Large intestine (tissue), 3 donors: ENCODE results near the gene ADAMTSL5. TPM values are rescaled to one million over a fixed set of nuclear protein-coding genes. Genes with fewer than 3 reads are reported as not detected.
A peak's percentile ranks its signal among the peaks of the same experiment; 100 is the strongest.

Experiments used
- DNase-seq, 2 donors: peaks; one replicate each; pipeline versions ENCODE4 v3.0.0 to v3.0.0-alpha.2; 2013
- H3K27ac ChIP-seq: one replicate; pipeline ENCODE4 v1.5.1; 2013; ENCODE audit warnings: low read length
- H3K27me3 ChIP-seq: 2 replicates; pipeline ENCODE4 v1.6.1; 2013; ENCODE audit warnings: low read length; ENCODE audit not compliant: control insufficient read depth, insufficient read depth
- H3K36me3 ChIP-seq: 2 replicates; pipeline ENCODE4 v1.6.1; 2013; ENCODE audit warnings: low read length; ENCODE audit not compliant: control insufficient read depth, insufficient read depth
- H3K4me1 ChIP-seq: one replicate; pipeline ENCODE4 v1.6.1; 2013; ENCODE audit warnings: low read length; ENCODE audit not compliant: control insufficient read depth, insufficient read depth
- H3K4me3 ChIP-seq: one replicate; pipeline ENCODE4 v1.5.1; 2013; ENCODE audit warnings: low read length
- H3K9me3 ChIP-seq: one replicate; pipeline ENCODE4 v1.6.1; 2013; ENCODE audit warnings: mild to moderate bottlenecking, low read depth, low read length, moderate library complexity; ENCODE audit not compliant: control insufficient read depth
- WGBS: methylation state at CpG from one replicate; pipeline ENCODE4 v1.1.5; 2013; ENCODE audit warnings: low lambda C conversion rate; ENCODE audit not compliant: insufficient coverage; 5-methylcytosine and 5-hydroxymethylcytosine counted together
- polyA plus RNA-seq: library from polyadenylated mRNA; unstranded; fragments of 120-200 nt; gene quantifications from one replicate; pipeline ENCODE4 v1.2.1, GENCODE V29; 2013

The ADAMTSL5 gene
- polyA plus RNA-seq, 1 donor: 24.9 TPM

DNA sequence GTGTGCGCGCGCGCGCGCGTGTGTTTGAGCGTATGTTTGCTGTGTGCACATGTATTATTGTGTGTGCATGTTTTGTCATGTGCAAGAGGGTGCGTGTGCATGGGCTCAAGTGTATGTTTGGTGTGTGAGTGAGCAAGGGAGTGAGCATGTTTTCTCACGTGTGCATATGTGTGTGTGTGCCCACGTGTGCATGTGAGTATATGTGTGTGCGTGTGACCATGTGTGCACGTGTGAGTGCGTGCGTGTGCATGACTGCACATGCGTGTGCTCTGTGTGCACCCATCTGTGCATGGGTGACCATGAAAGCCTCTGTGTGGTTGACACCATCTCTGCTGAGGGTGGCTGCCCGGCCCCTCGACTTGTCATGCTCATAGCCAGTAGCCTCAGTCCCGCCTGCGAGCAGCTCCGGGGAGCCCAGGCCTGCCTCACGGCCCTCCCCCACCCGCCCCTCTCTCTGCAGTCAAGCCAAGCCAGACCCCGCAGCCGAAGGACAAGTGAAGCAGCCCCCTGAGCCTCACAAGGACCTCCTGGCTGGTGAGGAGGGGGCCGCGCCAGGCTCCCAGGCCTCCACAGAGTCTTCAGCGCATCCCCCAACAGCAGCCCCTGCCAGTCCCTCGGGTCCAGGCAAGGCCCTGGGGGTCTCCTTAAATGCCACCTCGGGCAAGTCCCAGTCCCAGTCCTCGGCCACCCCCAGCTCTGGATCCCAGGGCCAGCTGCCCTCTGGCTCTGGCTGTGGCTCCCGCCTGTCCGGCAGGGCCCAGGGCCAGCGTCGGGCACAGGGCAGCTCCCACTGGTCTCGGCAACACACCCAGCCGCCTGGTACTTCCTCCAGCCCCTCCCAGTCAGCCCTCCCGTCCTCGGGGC lies 15.9 kb downstream of the ADAMTSL5 start:
- no CpG with 5 or more reads among the region's 39 CpGs for WGBS
- H3K4me3 ChIP-seq: no peak overlapping the region
- DNase-seq: no peak
- peaks cover 64% of the 10 kb centered on the region for H3K4me1 ChIP-seq
- H3K9me3 ChIP-seq: peaks cover 34% of the 10 kb centered on the region
- peaks cover 11% of the 10 kb centered on the region for H3K36me3 ChIP-seq
- no peaks in the 10 kb centered on the region for H3K27me3 ChIP-seq
- peak overlapping the region; percentile 17 for H3K27ac ChIP-seq

DNA sequence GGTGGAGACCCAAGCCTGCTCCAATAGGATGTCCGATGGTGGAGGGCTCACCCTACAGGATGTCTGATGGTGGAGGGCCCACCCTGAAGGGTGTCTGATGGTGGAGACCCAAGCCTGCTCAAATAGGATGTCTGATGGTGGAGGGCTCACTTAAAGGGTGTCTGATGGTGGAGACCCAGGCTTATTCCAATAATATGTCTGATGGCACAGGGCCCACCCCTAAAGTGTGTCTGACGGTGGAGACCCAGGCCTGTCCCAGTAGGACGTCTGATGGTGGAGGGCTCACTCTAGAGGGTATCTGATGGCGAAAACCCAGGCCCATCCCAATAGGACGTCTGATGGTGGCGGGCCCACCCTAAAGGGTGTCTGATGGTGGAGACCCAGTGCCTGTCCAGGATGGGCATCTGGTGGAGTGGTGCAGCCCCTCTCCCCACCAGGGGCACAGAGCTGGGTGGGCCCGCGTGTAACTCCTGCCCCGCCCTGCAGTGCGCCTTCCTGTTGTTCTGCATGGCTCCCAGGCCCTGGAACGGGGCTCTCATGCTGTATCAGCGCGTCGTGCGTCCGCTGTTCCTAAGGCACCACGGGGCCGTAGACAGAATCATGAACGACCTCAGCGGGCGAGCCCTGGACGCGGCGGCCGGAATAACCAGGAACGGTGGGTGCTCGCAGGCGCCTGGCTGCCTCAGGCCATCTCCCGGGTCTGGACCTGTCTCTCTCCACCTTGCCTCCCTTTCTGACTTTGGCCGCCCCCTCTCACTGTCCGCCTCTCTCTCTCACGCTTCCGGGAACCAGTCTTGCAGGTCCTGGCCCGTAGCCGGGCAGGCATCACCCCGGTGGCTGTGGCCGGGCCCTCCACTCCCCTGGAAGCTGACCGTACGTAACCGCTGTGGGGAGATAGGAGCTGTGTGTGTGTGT lies 16.8 kb downstream of the ADAMTSL5 start:
- H3K4me1 ChIP-seq: peaks cover 56% of the 10 kb centered on the region
- DNase-seq: no peak
- no peak overlapping the region for H3K4me3 ChIP-seq
- peaks cover 5% of the 10 kb centered on the region for H3K27me3 ChIP-seq
- peaks cover 11% of the 10 kb centered on the region for H3K36me3 ChIP-seq
- no peak overlapping the region for H3K27ac ChIP-seq
- peaks cover 34% of the 10 kb centered on the region for H3K9me3 ChIP-seq
- WGBS: no CpG with 5 or more reads among the region's 40 CpGs

DNA sequence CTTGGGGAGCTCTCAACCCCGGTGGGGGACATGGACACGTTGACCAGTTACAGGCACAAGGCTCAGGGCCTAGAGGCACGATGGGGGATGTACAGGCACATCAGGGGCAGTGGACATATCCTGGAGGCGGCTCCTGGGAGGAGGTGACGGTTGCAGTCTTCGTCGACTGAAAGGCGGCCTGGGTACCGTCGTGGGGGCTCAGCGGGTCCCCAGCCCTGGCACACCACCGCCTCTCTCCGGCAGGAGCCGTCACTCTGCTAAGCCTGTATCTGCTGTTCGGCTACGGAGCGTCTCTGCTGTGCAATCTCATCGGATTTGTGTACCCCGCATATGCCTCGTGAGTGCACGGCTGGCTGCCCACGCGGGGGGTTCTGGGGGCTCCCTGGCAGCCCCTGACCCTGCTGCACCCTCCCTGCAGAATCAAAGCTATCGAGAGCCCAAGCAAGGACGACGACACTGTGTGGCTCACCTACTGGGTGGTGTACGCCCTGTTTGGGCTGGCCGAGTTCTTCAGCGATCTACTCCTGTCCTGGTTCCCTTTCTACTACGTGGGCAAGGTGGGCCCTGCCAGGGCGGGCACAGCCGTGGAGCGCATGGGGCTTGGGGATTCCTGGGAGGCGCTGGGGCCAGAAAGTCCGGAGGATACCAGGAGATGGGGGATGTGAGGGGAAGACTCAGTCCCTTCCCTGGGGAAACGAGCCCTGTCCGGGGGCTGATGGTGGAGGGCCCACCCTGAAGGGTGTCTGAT lies 17.6 kb downstream of the ADAMTSL5 start:
- Histone ChIP-seq H3K27me3 (peaks cover 5% of the 10 kb centered on the region), H3K9me3 (peaks cover 29% of the 10 kb centered on the region), H3K27ac (peak overlapping the region; percentile 27), H3K36me3 (peaks cover 11% of the 10 kb centered on the region), H3K4me1 (peaks cover 55% of the 10 kb centered on the region), H3K4me3 (no peak overlapping the region)
- no CpG with 5 or more reads among the region's 37 CpGs for WGBS
- no peak for DNase-seq

DNA sequence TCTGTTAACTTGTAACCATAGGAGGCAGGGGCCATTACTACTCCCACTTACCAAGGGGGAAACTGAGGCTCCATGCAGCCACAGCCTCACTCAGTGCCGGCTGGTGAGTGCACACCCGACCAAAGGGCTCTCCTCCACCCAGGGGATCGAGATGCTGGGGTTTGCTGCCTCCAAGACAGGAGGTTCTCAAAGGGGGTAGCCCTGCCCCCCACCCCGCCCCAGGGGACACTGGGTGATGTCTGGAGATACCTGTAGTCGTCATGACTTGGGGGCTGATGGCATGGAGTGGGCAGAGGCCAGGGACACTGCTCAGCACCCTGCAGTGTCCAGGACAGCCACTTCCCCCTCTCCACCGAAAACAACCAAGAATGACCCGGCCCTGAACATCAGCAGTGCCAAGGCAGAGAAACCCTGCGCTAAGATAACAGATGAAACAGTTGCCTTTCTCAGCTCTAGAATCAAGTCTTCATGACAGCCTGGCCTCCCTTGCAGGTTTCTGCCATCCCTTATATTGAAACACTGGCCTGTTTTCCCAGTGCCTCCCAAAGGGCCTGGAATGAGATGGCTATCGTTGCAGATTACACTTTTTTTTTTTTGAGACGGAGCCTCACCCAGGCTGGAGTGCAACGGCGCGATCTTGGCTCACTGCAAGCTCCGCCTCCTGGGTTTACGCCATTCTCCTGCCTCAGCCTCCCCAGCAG lies 18.6 kb downstream of the ADAMTSL5 start:
- Histone ChIP-seq H3K9me3 (peaks cover 20% of the 10 kb centered on the region), H3K36me3 (peaks cover 11% of the 10 kb centered on the region), H3K27me3 (peaks cover 5% of the 10 kb centered on the region), H3K4me1 (peaks cover 63% of the 10 kb centered on the region), H3K4me3 (no peak overlapping the region), H3K27ac (peak overlapping the region; percentile 83)
- WGBS: no CpG with 5 or more reads among the region's 15 CpGs
- no peak for DNase-seq

DNA sequence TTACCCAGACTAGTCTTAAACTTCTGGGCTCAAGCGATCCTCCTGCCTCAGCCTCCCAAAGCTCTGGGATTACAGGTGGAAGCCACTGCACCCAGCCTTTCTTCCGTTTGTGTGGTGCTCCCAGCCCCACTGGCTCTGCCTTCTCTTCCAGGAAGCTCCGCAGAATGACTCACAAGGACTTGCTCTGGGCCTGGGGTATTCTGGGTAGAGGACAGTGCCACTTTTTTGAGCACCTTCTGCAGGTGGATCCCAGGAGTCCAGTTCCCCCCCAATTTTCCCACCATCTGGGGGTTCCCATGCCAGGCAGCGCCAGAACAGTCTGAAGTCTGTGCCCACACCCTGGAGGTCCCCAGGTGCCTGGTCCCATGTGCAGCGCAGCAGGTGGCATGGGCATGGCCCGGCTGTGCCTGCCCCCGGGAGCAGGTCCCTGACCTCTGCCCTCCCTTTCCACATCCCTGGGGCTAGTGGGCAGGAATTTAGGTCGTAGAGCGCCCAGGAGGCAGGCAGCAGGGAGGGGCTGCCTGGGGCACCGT lies 20.3 kb downstream of the ADAMTSL5 start:
- peak overlapping the region; percentile 83 for H3K27ac ChIP-seq
- H3K27me3 ChIP-seq: peaks cover 5% of the 10 kb centered on the region
- DNase-seq: peak in 1 of 2 donors; percentile 82
- H3K4me1 ChIP-seq: peaks cover 56% of the 10 kb centered on the region
- no CpG with 5 or more reads among the region's 10 CpGs for WGBS
- H3K4me3 ChIP-seq: peak overlapping the region; percentile 92
- H3K9me3 ChIP-seq: peaks cover 18% of the 10 kb centered on the region
- H3K36me3 ChIP-seq: peaks cover 7% of the 10 kb centered on the region

DNA sequence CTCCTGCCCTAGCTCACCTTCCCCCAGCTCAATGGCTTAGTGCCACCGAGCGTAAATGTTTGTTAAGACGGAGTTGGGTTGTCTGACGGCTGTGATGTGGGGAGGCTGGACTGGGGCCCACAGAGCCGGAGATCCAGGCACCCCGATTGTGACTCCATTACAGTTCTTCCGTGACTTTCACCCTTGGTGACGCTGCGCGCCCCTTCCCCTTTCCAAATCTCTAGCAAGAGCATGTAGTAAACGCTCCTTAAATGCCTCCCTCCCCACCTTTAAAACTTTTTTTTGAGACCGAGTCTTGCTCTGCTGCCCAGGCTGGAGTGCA lies 21.0 kb downstream of the ADAMTSL5 start:
- H3K4me1 ChIP-seq: peaks cover 49% of the 10 kb centered on the region
- H3K27me3 ChIP-seq: peaks cover 5% of the 10 kb centered on the region
- H3K27ac ChIP-seq: peak overlapping the region; percentile 83
- peaks cover 4% of the 10 kb centered on the region for H3K36me3 ChIP-seq
- WGBS: no CpG with 5 or more reads among the region's 12 CpGs
- DNase-seq: peak in 1 of 2 donors; percentile 43
- H3K9me3 ChIP-seq: peaks cover 12% of the 10 kb centered on the region
- peak overlapping the region; percentile 92 for H3K4me3 ChIP-seq

DNA sequence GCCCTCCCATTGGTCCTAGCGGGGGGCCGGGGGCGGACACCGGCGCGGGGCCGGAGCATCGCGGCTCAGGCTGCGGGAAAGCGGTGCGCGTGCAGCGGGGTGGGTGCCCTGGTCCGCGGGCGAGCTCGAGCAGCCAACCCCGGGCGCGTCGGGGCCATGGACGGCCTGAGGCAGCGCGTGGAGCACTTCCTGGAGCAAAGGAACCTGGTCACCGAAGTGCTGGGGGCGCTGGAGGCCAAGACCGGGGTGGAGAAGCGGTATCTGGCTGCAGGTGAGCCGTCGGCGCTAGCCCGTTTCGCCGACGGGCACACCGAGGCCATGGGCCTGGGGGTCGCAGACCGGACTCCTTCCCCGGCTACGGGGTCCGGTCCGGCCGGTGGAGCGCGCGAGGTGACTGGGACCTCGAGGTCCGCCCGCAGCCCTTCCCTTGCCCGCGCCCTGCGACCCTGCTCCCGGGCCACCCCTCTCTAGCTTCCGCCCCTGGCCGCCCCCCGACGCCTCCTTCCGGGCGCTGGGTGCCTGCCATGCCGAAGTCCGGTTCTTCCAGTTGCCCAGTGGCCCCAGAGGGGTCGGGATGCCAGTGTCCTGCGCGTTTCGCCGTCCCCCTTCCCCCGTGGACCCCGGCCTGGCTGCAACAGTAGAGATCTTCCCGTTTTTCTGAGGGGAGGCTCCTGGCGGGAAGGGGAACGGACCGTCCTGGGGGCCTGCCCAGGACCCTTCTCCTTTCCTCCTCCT lies 21.5 kb downstream of the ADAMTSL5 start, which contains the start of gene REEP6:
TSS of gene REEP6 (plus strand) at position 68 of the 735 bp plus-strand sequence. CDS start at position 157, 89 bp downstream.
- Histone ChIP-seq H3K27me3 (peaks cover 5% of the 10 kb centered on the region), H3K4me3 (peak within 1 kb of the TSS; percentile 92), H3K36me3 (peaks cover 4% of the 10 kb centered on the region), H3K27ac (peak within 1 kb of the TSS; percentile 83), H3K4me1 (peaks cover 44% of the 10 kb centered on the region), H3K9me3 (peaks cover 11% of the 10 kb centered on the region)
- WGBS: no CpG with 5 or more reads among the region's 73 CpGs
- DNase-seq: no peak

DNA sequence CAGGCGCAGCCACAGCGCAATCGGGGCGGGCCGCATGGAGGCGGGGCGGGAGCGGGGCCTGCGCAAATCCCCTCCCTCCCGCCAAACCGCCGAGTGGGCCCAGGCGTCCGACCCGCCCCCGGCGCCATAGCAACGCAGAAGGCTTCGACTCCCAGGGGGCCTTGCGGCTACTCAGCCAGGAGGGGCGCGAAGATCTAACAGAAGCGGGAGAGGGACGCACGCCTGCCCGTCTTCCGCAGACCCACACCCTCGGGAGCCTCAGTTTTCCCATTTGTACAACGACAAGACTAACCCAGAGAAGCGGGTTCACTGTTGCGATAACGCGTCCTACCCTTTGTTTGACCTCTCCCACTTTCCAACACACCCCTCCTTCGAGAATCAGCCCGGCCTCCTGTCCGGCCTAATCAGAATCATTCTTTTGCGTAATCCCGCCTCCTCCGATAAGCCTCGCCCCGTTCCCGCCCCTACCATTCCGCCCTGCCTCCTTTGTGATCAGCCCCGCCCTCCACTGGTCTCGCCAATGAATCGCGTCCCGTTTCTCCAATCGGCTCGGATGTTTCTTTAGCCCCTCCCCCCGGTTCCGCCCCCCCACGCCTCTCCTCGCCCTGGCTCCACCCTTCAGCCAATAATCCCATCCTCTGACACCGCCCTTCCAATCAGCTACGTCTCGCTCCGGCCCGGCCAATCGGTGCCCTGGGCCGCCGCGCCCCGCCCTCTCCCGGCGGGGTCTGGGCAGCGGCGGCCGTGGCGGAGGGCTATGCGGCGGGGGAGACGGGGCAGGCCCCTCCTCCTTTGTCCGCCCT lies 22.3 kb downstream of the ADAMTSL5 start, which contains the start of gene PCSK4:
TSS of gene PCSK4 (minus strand) at position 40 of the 803 bp plus-strand sequence. CDS start at position 36, 4 bp downstream.
- H3K27me3 ChIP-seq: peaks cover 5% of the 10 kb centered on the region
- peak within 1 kb of the TSS; percentile 92 for H3K4me3 ChIP-seq
- WGBS: 0% methylated on average over 1 of the region's 74 CpGs
- H3K36me3 ChIP-seq: peaks cover 2% of the 10 kb centered on the region
- H3K9me3 ChIP-seq: peaks cover 7% of the 10 kb centered on the region
- DNase-seq: peak; percentile 99 to 100
- peaks cover 36% of the 10 kb centered on the region for H3K4me1 ChIP-seq
- peak within 1 kb of the TSS; percentile 83 for H3K27ac ChIP-seq
